ENCODE measurements around the gene GLI2.

DNA sequence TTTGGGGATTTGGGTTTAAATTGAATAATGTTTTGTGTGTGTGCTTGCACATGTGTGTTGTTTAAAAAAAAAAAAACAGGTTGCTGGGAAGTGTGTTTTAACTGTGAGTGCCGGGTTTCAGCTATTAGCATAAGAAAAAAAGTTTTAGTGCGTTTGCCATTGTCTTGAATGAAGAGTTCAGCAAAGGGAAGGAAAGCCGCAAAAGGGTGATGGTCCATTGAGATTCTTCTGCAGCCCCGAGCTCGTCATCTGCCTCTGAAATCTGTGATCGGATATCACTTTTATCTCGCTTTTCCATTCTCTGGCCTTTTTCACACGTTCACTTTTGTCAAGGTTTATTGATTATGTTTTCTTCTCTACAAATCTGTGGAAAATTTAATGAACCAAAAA is 4.7 kb downstream of the GLI2 start:
- TF ChIP-seq, protein P1, sequence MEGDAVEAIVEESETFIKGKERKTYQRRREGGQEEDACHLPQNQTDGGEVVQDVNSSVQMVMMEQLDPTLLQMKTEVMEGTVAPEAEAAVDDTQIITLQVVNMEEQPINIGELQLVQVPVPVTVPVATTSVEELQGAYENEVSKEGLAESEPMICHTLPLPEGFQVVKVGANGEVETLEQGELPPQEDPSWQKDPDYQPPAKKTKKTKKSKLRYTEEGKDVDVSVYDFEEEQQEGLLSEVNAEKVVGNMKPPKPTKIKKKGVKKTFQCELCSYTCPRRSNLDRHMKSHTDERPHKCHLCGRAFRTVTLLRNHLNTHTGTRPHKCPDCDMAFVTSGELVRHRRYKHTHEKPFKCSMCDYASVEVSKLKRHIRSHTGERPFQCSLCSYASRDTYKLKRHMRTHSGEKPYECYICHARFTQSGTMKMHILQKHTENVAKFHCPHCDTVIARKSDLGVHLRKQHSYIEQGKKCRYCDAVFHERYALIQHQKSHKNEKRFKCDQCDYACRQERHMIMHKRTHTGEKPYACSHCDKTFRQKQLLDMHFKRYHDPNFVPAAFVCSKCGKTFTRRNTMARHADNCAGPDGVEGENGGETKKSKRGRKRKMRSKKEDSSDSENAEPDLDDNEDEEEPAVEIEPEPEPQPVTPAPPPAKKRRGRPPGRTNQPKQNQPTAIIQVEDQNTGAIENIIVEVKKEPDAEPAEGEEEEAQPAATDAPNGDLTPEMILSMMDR (IDR thresholded peaks at IDR 0.05; ENCODE audit: insufficient read depth, low read depth, low read length), result no peak
- no peak for TF ChIP-seq EZH2 (IDR thresholded peaks at IDR 0.05; ENCODE audit: insufficient read depth, low read length)

Measured in astrocyte (in vitro differentiated cells and primary cell).